Left hindlimb (tissue), 1 donor: Measurements from ENCODE around the gene PCBP3.
"Not testable (repeated sequence)": the region's sequence is repeated elsewhere in the genome, so short reads cannot be mapped to it uniquely, and the experiment has no call there.

Experiments
- DNase-seq: peaks from one replicate; pipeline ENCODE4 v3.0.0-alpha.2; 2018

PCBP3 gene

GRCh38 chr21:45974073-45975019 is 330.8 kb downstream of the PCBP3 start:
- peak; percentile 78 for DNase-seq

GRCh38 chr21:45975020-45975666 is 331.6 kb downstream of the PCBP3 start:
- DNase-seq: peak; percentile 75

DNA sequence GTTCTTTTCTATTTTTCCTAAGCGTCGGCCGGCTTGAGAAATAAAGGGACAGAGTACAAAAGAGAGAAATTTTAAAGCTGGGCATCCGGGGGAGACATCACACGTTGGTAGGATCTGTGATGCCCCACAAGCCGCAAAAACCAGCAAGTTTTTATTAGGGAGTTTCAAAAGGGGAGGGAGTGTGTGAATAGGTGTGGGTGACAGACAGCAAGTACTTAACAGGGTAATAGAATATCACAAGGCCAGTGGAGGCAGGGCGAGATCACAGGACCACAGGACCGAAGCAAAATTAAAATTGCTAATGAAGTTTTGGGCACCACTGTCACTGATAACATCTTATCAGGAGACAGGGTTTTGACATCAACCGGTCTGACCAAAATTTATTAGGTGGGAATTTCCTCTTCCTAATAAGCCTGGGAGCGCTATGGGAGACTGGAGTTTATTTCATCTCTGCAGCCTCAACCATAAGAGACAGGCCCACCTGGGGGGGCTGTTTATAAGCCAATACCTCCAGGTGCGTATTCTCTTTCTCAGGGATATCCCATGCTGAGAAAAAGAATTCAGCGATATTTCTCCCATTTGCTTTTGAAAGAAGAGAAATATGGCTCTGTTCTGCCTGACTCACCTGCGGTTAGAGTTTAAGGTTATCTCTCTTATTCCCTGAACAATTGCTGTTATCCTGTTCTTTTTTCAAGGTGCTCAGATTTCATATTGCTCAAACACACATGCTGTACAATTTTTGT is 332.3 kb downstream of the PCBP3 start:
- DNase-seq: not testable (repeated sequence)

DNA sequence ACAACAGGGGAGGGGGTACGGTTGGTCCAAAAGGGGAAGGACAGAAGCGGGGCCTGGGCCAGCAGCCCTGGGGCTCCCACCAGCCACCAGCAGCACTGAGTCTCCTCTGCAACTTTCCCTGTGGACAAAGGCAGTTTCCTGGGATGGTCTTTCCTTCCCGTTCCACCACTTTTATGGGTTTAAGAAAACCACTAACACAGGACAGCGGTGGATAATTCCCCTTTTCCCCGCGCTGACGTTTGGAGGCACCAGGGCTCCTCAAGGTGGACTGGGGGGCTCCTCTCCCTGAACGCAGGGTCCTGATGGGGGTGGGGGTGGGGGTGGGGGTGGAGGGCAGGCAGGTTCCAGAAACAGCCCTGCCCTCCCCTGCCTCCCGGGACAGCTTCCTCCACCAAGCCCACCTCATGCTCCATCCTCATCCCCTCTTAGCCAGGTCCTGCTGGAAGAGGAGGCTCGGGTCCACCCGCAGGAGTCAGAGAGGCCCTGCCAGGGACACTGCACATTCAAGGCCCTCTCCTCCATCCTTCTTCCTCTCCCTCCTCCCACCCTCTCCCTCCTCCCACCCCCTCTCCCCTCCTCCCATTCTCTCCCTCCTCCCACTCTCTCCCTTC is 333.3 kb downstream of the PCBP3 start:
- DNase-seq: peak; percentile 44

DNA sequence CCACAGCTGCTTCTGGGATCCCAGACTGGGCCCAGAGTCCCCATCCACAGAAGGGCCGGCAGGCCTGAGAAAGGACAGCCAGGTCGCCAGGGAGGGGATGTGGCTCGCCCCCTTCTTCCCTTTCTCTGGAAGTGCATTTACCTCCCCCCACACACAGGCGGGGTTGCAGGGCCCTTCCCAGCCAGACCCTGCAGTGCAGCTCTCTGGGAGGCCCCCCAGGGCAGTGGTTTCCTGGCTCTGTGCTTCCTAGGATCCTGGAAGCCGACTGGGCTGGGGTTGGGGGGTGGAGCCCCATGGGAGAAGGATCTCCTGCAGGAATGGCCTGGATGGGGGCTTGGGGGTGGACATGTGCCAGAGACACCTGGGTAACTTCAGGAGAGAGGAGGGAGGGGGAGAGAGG is 333.9 kb downstream of the PCBP3 start:
- DNase-seq: peak; percentile 68

- DNase-seq: peak; percentile 62
Observed at GRCh38 chr21:45979141-45979631, 335.7 kb downstream of the PCBP3 start.

- peak; percentile 37 for DNase-seq
Observed at GRCh38 chr21:45979651-45980050, 336.1 kb downstream of the PCBP3 start.

DNA sequence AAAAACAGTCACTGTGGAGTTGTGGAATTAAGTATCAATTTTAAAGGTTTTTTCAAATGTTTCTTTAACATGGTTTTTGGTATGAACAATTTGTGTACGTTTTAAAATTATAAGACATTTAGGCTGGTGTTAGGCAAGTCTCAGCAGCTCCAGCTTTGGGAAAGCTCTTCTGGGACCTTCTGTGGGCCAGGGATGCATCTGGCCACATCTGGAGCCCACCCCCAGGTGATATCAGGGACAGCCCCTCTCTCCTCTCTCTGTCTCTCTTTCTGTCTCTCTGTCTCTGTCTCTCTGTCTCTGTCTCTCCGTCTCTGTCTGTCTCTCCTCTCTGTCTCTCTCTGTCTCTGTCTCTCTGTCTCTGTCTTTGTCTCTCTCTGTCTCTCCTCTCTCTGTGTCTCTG is 336.7 kb downstream of the PCBP3 start:
- DNase-seq: no peak

DNA sequence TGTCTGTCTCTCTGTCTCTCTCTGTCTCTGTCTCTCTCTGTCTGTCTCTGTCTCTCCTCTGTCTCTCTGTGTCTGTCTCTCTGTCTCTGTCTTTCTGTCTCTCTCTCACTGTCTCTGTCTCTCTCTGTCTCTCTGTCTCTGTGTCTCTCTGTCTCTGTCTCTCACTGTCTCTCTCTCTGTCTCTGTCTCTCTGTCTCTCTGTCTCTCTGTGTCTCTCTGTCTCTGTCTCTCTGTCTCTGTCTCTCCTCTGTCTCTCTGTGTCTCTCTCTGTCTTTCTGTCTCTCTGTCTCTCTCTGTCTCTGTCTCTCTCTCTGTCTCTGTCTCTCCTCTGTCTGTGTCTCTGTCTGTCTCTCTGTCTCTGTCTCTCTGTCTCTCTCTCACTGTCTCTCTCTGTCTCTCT is 337.2 kb downstream of the PCBP3 start:
- no peak for DNase-seq

- DNase-seq: peak; percentile 94
Observed at GRCh38 chr21:45981151-45982091, 337.9 kb downstream of the PCBP3 start, which contains the start of gene COL6A1. Gene COL6A1 (plus strand): TSS chr21:45981770. CDS start chr21:45981851, 81 bp downstream.

- peak; percentile 57 for DNase-seq
Observed at GRCh38 chr21:45982092-45982757, 338.7 kb downstream of the PCBP3 start.

DNA sequence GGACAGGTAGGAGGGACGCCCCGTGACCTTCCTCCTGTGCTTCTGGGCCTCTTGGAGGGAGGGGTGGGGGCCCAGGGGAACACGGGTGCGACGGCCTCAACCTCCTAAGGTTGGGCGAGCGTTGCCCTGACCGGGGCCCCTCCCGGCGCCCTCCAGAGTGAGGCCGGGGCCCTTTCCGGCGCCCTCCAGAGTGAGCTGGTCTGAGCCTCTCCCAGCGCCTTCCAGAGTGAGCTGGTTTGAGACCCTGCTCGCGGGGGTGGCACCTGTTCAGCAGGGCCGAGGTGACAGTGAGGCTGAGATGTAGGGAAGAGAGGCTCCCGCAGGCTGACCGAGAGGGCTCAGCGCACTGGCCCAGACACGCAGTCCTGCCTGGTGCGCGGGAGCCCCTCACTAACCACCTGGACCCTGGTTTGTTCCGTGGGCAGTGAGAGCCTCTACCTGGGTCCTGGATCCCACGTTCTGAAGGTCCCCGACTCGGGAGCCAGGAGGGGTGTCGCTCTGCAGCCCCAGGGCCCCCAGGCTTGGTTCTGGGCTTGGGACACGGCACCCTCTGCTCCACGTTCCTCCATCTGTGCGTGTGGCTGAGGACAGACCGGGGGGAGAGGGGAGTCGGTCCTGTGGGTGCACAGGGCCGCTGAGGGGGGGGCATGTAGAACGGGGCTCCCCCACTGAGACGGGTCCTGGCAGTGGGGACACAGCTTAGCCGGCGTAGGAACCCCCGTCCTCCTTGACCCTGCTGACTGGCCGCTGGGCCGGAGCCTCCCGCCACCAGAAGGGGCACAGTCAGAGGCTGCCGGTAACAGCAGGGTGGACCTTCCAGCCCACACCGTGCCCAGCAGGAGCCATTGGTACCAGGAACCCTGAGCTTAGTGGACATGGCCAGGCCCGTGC is 339.5 kb downstream of the PCBP3 start:
- peak; percentile 45 for DNase-seq

GRCh38 chr21:45983649-45983965 is 340.1 kb downstream of the PCBP3 start:
- peak; percentile 34 for DNase-seq

GRCh38 chr21:45983981-45984551 is 340.5 kb downstream of the PCBP3 start:
- DNase-seq: peak; percentile 37

DNA sequence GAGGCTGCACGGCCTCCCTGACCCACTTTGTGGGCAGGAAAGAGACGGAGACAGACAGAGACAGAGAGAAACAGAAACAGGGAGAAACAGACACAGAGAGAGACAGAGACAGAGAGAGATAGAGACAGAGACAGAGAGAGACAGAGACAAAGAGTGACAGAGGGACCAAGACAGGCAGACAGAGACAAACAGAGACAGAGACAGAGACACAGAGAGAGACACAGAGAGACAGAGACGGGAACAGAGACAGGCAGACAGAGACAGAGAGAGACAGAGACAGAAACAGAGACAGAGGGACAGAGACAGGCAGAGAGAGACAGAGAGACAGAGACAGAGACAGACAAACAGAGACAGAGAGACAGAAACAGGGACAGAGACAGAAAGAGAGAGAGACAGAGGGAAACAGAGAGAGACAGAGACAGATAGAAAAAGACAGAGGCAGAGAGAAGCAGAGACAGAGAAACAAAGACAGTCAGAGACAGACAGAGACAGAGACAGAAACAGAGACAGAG is 341.1 kb downstream of the PCBP3 start:
- DNase-seq: no peak

DNA sequence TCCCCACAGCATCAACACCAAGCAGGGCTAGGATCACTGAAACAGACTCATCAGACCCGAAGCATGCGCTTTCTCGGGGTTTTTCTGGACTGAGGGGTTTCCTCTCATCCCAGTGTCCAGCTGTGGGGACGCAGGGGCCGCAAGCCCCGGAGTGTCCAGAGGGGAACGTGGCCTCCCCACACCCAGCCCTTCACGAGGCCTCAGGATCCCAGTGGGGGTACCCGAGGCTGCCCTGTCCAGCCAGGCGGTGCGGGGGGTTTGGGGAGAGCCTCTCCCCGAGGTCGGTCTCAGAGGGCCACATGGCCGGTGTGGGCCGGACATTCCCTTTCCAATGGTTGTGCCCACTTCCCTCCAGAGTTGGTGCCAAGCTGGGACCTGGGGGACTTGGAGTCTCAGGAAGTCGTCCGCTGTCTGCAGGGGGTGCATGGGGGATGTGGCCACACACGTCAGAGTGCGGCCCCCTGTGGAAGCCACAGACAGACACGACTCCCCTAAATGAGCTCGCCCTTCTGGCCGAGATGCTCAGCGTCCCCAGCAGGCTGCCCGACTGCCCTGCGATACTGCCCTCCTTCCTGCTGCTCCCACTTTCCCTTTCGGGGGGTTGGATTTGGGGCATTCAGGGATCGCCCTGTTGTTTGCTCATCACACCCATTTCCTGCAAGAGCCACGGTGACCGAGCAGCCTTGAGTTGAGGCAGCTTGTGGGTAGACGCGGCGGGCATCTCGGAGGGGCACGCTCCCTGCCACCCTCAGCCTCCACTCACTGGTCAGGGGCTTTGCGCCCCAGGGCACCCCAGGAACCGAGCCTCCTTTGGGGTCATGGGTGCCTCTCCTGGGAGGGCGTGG is 342.2 kb downstream of the PCBP3 start:
- DNase-seq: peak; percentile 25

- no peak for DNase-seq
Observed at GRCh38 chr21:45986316-45987051, 343.0 kb downstream of the PCBP3 start.
